Stimulated activated CD4-positive, alpha-beta T cell treated with anti-CD3 and anti-CD28 coated beads, Interleukin-1b, Interleukin-23, amount 100 ng/mL, for 24 hours (primary cell): ENCODE measurements around the gene ATL3.
"Not testable (repeated sequence)": the region's sequence is repeated elsewhere in the genome, so short reads cannot be mapped to it uniquely, and the experiment has no call there.

Experiments used
- DNase-seq, 4 experiments: peaks; one replicate each; pipeline ENCODE4 v3.0.0-alpha.2; 2020; ENCODE audit warnings: low read depth in 4 of 4, low spot score in 1 of 4

The ATL3 gene

GRCh38 chr11:63681321-63682065 lies 10.3 kb upstream of the ATL3 start, which contains the start of gene RTN3:
RTN3 (plus strand) TSS chr11:63681500; CDS start chr11:63681637, 137 bp downstream.
- DNase-seq, result peak; percentile 94 to 98 (median 96)

GRCh38 chr11:63680834-63681320 lies 9.7 kb upstream of the ATL3 start:
- no peak for DNase-seq

GRCh38 chr11:63673579-63673978 lies 2.4 kb upstream of the ATL3 start:
- DNase-seq, result no peak

GRCh38 chr11:63672936-63673539 lies 1.9 kb upstream of the ATL3 start:
- no peak for DNase-seq

GRCh38 chr11:63672156-63672463 lies 934 bp upstream of the ATL3 start:
- no peak for DNase-seq

- no peak for DNase-seq
These were observed 499 bp downstream of the ATL3 start for GRCh38 chr11:63670433-63671321.

GRCh38 chr11:63670096-63670432 lies 1.1 kb downstream of the ATL3 start:
- no peak for DNase-seq

- DNase-seq, result no peak
These were observed 3.0 kb downstream of the ATL3 start for GRCh38 chr11:63667995-63668795.

- DNase-seq, result no peak
These were observed 4.3 kb downstream of the ATL3 start for GRCh38 chr11:63666874-63667273.

- DNase-seq, result no peak
These were observed 7.4 kb downstream of the ATL3 start for GRCh38 chr11:63663809-63664208.

GRCh38 chr11:63660972-63661371 lies 10.2 kb downstream of the ATL3 start:
- DNase-seq, result no peak

- no peak for DNase-seq
These were observed 18.5 kb downstream of the ATL3 start for GRCh38 chr11:63652671-63653070.

GRCh38 chr11:63643205-63643604 lies 28.0 kb downstream of the ATL3 start:
- DNase-seq, result no peak

- no peak for DNase-seq
These were observed 29.4 kb downstream of the ATL3 start for GRCh38 chr11:63641727-63642126.

GRCh38 chr11:63639199-63639832 lies 31.9 kb downstream of the ATL3 start:
- DNase-seq, result no peak

GRCh38 chr11:63638436-63638835 lies 32.7 kb downstream of the ATL3 start:
- DNase-seq, result not testable (repeated sequence)

GRCh38 chr11:63635762-63636465 lies 35.3 kb downstream of the ATL3 start:
- DNase-seq, result peak; percentile 33 to 47 (median 35)

- DNase-seq, result no peak
These were observed 41.8 kb downstream of the ATL3 start for GRCh38 chr11:63629426-63629825.

- DNase-seq, result no peak
These were observed 47.5 kb downstream of the ATL3 start for GRCh38 chr11:63623513-63624140.
